Measurements from ENCODE around the gene LMF1. TPM values are rescaled to one million over a fixed set of nuclear protein-coding genes. Genes with fewer than 3 reads are reported as not detected.

The LMF1 gene
- total and polyA plus RNA-seq, 2 of the 8 experiments (the other 6 are each of a cell fraction or from before 2014, with no cell fraction given) = 3.5 to 9.1 TPM

DNA sequence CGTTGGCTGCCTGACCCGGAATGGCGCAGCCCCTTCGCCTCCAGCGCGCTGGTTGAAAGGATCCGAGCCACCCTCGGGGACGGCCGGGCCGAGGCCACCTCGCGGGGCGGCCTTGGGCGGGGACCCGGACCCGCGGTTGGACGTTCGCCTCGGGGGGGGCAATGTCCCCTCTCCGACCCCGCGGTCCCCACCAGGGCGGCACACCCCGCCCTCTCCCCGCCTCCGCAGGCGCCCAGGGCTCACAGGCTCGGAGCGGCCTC is 9.7 kb upstream of the LMF1 start:
- Histone ChIP-seq H4K91ac (replicated peaks; ENCODE audit: insufficient read length, low read length) (no peak overlapping the region), H2BK12ac (ENCODE audit: low read depth, low read length) (no peak overlapping the region), H3K18ac (ENCODE audit: extremely low read depth, low read length) (no peak overlapping the region; the same call in 1 of the 2 replicates), H4K5ac (ENCODE audit: insufficient read length, low read depth, low read length) (no peak overlapping the region), H3K27ac (ENCODE audit: low read depth, low read length) (no peak overlapping the region), H2BK5ac (ENCODE audit: low read depth, low read length) (no peak overlapping the region), H3K4me2 (ENCODE audit: insufficient read depth in 1 of 2, low read depth in 2 of 2, low read length in 2 of 2) (peak overlapping the region; percentile 74 to 84), H2BK120ac (replicated peaks; ENCODE audit: low read depth, low read length) (no peak overlapping the region), H2AFZ (ENCODE audit: low read length) (no peak overlapping the region; the same call in 1 of the 2 replicates), H3K79me1 (ENCODE audit: low read depth, low read length) (no peaks in the 10 kb centered on the region; the same call in 1 of the 2 replicates), H3K27me3 (replicated peaks in 1 of 4; ENCODE audit: control insufficient read depth in 3 of 4, extremely low read depth in 1 of 4, insufficient read depth in 3 of 4, low read length in 3 of 4) (peaks cover 29 to 53% (median 41%) of the 10 kb centered on the region in 4 experiments), H2AK5ac (ENCODE audit: low read depth, low read length) (no peak overlapping the region), H3K9me3 (ENCODE audit: insufficient read depth in 2 of 2, low read depth in 1 of 2, low read length in 1 of 2) (no peaks in the 10 kb centered on the region), H3K14ac (ENCODE audit: insufficient read length) (no peak overlapping the region), H3K56ac (replicated peaks; ENCODE audit: insufficient read length, low read depth, low read length) (no peak overlapping the region), H3K4me1 (replicated peaks in 1 of 4; ENCODE audit: control insufficient read depth in 3 of 4, insufficient read depth in 4 of 4, low read length in 3 of 4) (peaks cover 0 to 16% (median 7%) of the 10 kb centered on the region in 4 experiments; a peak in 6 of 7 replicates), H3K4ac (replicated peaks; ENCODE audit: insufficient read length, low read depth, low read length) (no peak overlapping the region), H4K20me1 (replicated peaks in 1 of 2; ENCODE audit: control insufficient read depth in 1 of 2, insufficient read depth in 2 of 2, low read length in 2 of 2) (peaks cover 3 to 11% of the 10 kb centered on the region in 2 experiments), H3K23me2 (ENCODE audit: low read depth, low read length) (peaks cover 10% of the 10 kb centered on the region; the same call in 1 of the 2 replicates), H3K36me3 (ENCODE audit: control insufficient read depth in 2 of 4, insufficient read depth in 4 of 4, low read length in 3 of 4) (peaks cover 0 to 6% (median 0%) of the 10 kb centered on the region in 4 experiments; a peak in 1 of 8 replicates), H3K4me3 (ENCODE audit: extremely low read depth in 1 of 4, insufficient read depth in 2 of 4, low read depth in 3 of 4, low read length in 4 of 4) (peak overlapping the region; percentile 40 to 65 (median 43)), H4K8ac (ENCODE audit: extremely low read depth, insufficient read depth, low read length) (peak overlapping the region; percentile 89), H2BK15ac (ENCODE audit: low read length) (no peak overlapping the region), H3K9ac (replicated peaks in 1 of 4; ENCODE audit: extremely low read depth in 1 of 4, low read depth in 3 of 4, low read length in 3 of 4) (no peak overlapping the region), H3K23ac (ENCODE audit: insufficient read length) (no peak overlapping the region), H3K79me2 (ENCODE audit: control insufficient read depth in 1 of 2, insufficient read depth in 2 of 2, low read length in 2 of 2) (no peaks in the 10 kb centered on the region), H2BK20ac (ENCODE audit: low read length) (no peak overlapping the region)
- no peak for TF ChIP-seq EGR1 (IDR thresholded peaks at IDR 0.05; ENCODE audit: borderline replicate concordance, low read depth, low read length)
- no peak for TF ChIP-seq E2F6 (IDR thresholded peaks at IDR 0.05)
- TF ChIP-seq SUZ12 (IDR thresholded peaks at IDR 0.05; ENCODE audit: low read length) = peak; percentile 41; the same call in 1 of the 2 replicates
- peak; percentile 51 for TF ChIP-seq EZH2 (IDR thresholded peaks at IDR 0.05; ENCODE audit: low read depth, low read length, severe bottlenecking)
- FAIRE-seq = no peak
- CTCF ChIA-PET (ENCODE audit: partially characterized antibody) = interaction anchor here (1.1 to 1.2 kb wide), 2 partner anchors 80 to 84 kb away, joined by 3 to 4 read pairs; no protein-coding TSS in a partner anchor
- POLR2A ChIA-PET (ENCODE audit: partially characterized antibody) = no interaction called here
- DNase-seq (ENCODE audit: low read depth in 1 of 2, low spot score in 2 of 2) = no peak
- WGBS, 2 experiments (ENCODE audit: extremely low coverage in 1 of 2, insufficient coverage in 1 of 2, insufficient read length in 1 of 2, insufficient replicate concordance in 2 of 2, low coverage in 1 of 2, low lambda C conversion rate in 2 of 2, missing lambda C conversion rate in 1 of 2) = 5% methylated on average over 4 of the region's 31 CpGs; no CpG with 5 or more reads in 1 of the 2 experiments

Measured in H1 (cell line).